HG02885 (cell line): ENCODE measurements around the gene ZNF281.
A peak's percentile ranks its signal among the peaks of the same experiment; 100 is the strongest.
"Not testable (repeated sequence)": the region's sequence is repeated elsewhere in the genome, so short reads cannot be mapped to it uniquely, and the experiment has no call there.

ENCODE experiments used
- ATAC-seq: cut with Tn5 transposase; IDR thresholded peaks from one replicate; pipeline ENCODE4 v1.9.1; 2021; ENCODE audit warnings: mild to moderate bottlenecking; ENCODE audit not compliant: unreplicated experiment, poor library complexity

ZNF281 gene

GRCh38 chr1:200366577-200367253 is 43.1 kb downstream of the ZNF281 start:
- no peak for ATAC-seq

GRCh38 chr1:200365897-200366426 is 43.9 kb downstream of the ZNF281 start:
- no peak for ATAC-seq

GRCh38 chr1:200364831-200365230 is 45.0 kb downstream of the ZNF281 start:
- no peak for ATAC-seq

GRCh38 chr1:200364091-200364759 is 45.6 kb downstream of the ZNF281 start:
- no peak for ATAC-seq

- peak; percentile 59 for ATAC-seq
Observed at GRCh38 chr1:200363264-200363933, 46.4 kb downstream of the ZNF281 start.

GRCh38 chr1:200362421-200362820 is 47.4 kb downstream of the ZNF281 start:
- no peak for ATAC-seq

- no peak for ATAC-seq
Observed at GRCh38 chr1:200359610-200360163, 50.1 kb downstream of the ZNF281 start.

GRCh38 chr1:200357925-200358324 is 51.9 kb downstream of the ZNF281 start:
- ATAC-seq, result not testable (repeated sequence)

- no peak for ATAC-seq
Observed at GRCh38 chr1:200355801-200356200, 54.0 kb downstream of the ZNF281 start.
